ENCODE data around the gene ZNF512. TPM values are rescaled to one million over a fixed set of nuclear protein-coding genes. Genes with fewer than 3 reads are reported as not detected.
"Not testable (repeated sequence)": the region's sequence is repeated elsewhere in the genome, so short reads cannot be mapped to it uniquely, and the experiment has no call there.

ZNF512 gene
- total RNA-seq, 4 donors from 2014 or later, result 15.6 to 74.2 (median 20.2) TPM

DNA sequence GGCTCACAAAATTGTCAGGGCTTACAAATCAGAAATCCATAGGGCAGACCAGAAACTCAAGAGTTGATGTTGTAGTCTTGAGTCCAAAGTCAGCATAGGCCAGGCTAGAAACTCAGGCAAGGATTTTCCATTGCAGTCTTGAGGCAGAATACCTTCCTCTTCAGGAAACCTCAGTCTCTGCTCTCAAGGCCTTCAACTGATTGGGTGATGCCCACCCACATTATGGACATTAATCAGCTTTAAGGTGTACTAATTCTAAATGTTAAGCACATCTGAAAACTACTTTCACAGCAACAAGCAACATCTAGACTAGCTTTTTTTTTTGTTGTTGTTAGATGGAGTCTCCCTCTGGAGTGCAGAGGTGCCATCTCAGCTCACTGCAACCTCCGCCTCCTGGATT is 31.3 kb upstream of the ZNF512 start:
- DNase-seq (ENCODE audit: low spot score), result no peak
- TF ChIP-seq, protein P1, sequence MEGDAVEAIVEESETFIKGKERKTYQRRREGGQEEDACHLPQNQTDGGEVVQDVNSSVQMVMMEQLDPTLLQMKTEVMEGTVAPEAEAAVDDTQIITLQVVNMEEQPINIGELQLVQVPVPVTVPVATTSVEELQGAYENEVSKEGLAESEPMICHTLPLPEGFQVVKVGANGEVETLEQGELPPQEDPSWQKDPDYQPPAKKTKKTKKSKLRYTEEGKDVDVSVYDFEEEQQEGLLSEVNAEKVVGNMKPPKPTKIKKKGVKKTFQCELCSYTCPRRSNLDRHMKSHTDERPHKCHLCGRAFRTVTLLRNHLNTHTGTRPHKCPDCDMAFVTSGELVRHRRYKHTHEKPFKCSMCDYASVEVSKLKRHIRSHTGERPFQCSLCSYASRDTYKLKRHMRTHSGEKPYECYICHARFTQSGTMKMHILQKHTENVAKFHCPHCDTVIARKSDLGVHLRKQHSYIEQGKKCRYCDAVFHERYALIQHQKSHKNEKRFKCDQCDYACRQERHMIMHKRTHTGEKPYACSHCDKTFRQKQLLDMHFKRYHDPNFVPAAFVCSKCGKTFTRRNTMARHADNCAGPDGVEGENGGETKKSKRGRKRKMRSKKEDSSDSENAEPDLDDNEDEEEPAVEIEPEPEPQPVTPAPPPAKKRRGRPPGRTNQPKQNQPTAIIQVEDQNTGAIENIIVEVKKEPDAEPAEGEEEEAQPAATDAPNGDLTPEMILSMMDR (IDR thresholded peaks at IDR 0.05), result no peak
- ATAC-seq (ENCODE audit: low FRiP score), result no peak

- ATAC-seq (ENCODE audit: low FRiP score), result no peak
- TF ChIP-seq, protein P1 (IDR thresholded peaks at IDR 0.05), result no peak
- no peak for DNase-seq (ENCODE audit: low spot score)
Observed at GRCh38 chr2:27552941-27553340, 29.9 kb upstream of the ZNF512 start.

DNA sequence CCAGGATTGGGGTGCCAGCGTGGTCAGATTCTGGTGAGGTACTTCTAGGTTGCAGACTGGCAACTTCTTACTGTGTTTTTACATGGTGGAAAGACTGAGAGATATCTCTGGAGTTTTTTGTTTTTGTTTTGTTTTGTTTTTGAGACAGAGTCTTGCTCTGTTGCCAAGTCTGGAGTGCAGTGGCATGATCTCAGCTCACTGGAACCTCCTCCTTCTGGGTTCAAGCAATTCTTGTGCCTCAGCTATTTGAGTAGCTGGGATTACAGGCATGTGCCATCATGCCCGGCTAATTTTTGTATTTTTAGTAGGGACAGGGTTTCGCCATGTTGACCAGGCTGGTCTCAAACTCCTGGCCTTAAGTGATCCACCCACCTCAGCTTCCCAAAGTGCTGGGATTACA is 28.4 kb upstream of the ZNF512 start:
- ATAC-seq (ENCODE audit: low FRiP score); DNase-seq (ENCODE audit: low spot score): not testable (repeated sequence)

DNA sequence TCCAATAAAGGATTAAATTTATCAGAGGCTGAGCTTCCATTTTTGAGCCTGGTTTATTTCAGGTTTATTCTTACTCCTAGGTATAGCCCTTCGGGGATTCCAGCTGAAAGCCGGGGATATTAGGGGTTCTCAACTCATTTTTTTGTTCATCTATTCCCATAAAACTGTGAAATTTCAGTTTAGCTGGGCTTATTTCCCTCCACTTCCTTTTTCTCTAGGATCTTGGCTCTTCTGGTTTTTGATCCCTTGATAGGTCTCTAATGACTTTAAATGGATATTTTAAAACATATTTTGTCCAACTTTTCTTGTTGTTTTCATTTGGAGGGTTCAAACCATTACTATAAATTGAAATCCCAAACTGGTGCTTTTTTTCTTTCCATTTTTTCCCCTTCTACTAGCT is 23.6 kb upstream of the ZNF512 start:
- TF ChIP-seq, protein P1 (IDR thresholded peaks at IDR 0.05), result no peak
- ATAC-seq (ENCODE audit: low FRiP score) (no peak), DNase-seq (ENCODE audit: low spot score) (no peak)

GRCh38 chr2:27561060-27561459 is 21.8 kb upstream of the ZNF512 start:
- TF ChIP-seq, protein P1 (IDR thresholded peaks at IDR 0.05), result no peak
- DNase-seq (ENCODE audit: low spot score), result no peak
- ATAC-seq (ENCODE audit: low FRiP score), result no peak

GRCh38 chr2:27566628-27567027 is 16.2 kb upstream of the ZNF512 start:
- TF ChIP-seq, protein P1 (IDR thresholded peaks at IDR 0.05), result no peak
- no peak for ATAC-seq (ENCODE audit: low FRiP score)

DNA sequence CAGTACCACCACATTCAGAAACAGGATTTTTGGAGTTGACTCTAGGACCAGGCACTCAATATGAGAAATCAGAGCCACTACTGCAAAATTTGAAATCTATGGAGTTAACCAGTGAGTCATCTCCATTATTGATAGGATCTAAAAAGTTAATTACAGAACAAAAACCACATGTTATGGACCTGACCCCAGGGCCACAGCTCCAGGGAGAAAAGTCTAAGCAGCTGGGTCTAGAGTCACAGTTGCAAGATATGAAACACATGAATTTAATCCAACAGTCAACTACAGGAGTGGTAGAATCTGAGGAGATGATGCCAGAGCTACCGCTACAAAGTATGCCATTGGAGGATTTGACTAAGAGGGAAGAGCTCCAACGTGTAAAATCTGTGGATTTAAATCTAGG is 13.4 kb upstream of the ZNF512 start:
- TF ChIP-seq, protein P1 (IDR thresholded peaks at IDR 0.05), result no peak
- DNase-seq (ENCODE audit: low spot score), result no peak
- no peak for ATAC-seq (ENCODE audit: low FRiP score)

More at GRCh38 chr2:27566628-27567027, 16.2 kb upstream of the ZNF512 start:
- no peak for DNase-seq (ENCODE audit: low spot score)

DNA sequence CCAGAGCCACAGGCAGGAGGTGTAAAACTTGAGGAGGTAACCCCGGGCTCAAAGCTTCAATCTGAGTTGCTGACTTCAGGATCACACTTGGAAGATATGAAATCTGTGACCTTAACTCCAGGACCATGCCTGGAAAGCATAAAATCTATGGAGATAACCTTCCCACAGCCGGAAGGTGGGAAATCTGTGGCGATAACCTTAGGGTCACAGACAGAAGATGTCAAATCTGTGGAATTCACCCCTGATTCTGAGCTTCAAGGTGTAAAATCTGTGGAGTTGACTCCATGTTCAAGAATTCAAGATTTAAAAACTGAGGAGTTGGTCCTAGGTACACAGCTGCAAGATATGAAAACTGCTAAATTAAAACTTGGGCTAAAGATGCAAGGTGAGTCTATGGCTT is 11.6 kb upstream of the ZNF512 start:
- TF ChIP-seq, protein P1 (IDR thresholded peaks at IDR 0.05), result no peak
- ATAC-seq (ENCODE audit: low FRiP score) (no peak), DNase-seq (ENCODE audit: low spot score) (no peak)
